B cell (primary cell): ENCODE measurements around the gene NDST3.

ENCODE experiments used
- EZH2 ChIP-seq: IDR thresholded peaks from 2 replicates; pipeline ENCODE4 v1.6.1; 2012; ENCODE audit warnings: borderline replicate concordance, low read depth, mild to moderate bottlenecking, moderate library complexity, low read length; ENCODE audit not compliant: insufficient read depth, poor library complexity, severe bottlenecking
- TF ChIP-seq, protein P1 (sequence below): fragments of 200-600 bp; IDR thresholded peaks from one replicate; pipeline ENCODE4 v1.8.0; 2022; ENCODE audit warnings: antibody characterized with exemption, mild to moderate bottlenecking

- TF ChIP-seq, protein P1, sequence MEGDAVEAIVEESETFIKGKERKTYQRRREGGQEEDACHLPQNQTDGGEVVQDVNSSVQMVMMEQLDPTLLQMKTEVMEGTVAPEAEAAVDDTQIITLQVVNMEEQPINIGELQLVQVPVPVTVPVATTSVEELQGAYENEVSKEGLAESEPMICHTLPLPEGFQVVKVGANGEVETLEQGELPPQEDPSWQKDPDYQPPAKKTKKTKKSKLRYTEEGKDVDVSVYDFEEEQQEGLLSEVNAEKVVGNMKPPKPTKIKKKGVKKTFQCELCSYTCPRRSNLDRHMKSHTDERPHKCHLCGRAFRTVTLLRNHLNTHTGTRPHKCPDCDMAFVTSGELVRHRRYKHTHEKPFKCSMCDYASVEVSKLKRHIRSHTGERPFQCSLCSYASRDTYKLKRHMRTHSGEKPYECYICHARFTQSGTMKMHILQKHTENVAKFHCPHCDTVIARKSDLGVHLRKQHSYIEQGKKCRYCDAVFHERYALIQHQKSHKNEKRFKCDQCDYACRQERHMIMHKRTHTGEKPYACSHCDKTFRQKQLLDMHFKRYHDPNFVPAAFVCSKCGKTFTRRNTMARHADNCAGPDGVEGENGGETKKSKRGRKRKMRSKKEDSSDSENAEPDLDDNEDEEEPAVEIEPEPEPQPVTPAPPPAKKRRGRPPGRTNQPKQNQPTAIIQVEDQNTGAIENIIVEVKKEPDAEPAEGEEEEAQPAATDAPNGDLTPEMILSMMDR, result no peak
- TF ChIP-seq EZH2, result no peak
Observed at GRCh38 chr4:118287711-118288451, 253.6 kb downstream of the NDST3 start.
